Activated CD8-positive, alpha-beta T cell treated with anti-CD3 and anti-CD28 coated beads for 36 hours (primary cell): ENCODE data around the gene LGALS12. TPM values are rescaled to one million over a fixed set of nuclear protein-coding genes. Genes with fewer than 3 reads are reported as not detected.
"Not testable (repeated sequence)": the region's sequence is repeated elsewhere in the genome, so short reads cannot be mapped to it uniquely, and the experiment has no call there.

ENCODE experiments used
- ATAC-seq: fragments of 200-7000 bp; cut with Tn5 transposase; one replicate; pipeline ENCODE4 v1.10.0; 2021; ENCODE audit warnings: mild to moderate bottlenecking, moderate library complexity
- CTCF ChIA-PET: fragments of 350-600 bp; sonication (Branson Sonifier 250); formaldehyde crosslinking; loops from one replicate; lab custom pipeline; 2021; ENCODE audit warnings: antibody characterized with exemption; lab: Charles Lee
- POLR2A ChIA-PET: fragments of 350-600 bp; sonication (Branson Sonifier 250); formaldehyde crosslinking; loops from one replicate; lab custom pipeline; 2021; ENCODE audit warnings: antibody characterized with exemption; lab: Charles Lee
- DNase-seq: peaks from one replicate; pipeline ENCODE4 v3.0.0-alpha.2; 2020
- H3K27ac Mint-ChIP-seq: one replicate; pipeline ENCODE4 v1.8.0; 2021; ENCODE audit warnings: mild to moderate bottlenecking, mixed read lengths
- H3K27me3 Mint-ChIP-seq: one replicate; pipeline ENCODE4 v1.8.0; 2021; ENCODE audit warnings: mixed read lengths
- H3K36me3 Mint-ChIP-seq: one replicate; pipeline ENCODE4 v1.8.0; 2021; ENCODE audit warnings: low read depth, mixed read lengths
- H3K4me1 Mint-ChIP-seq: one replicate; pipeline ENCODE4 v1.8.0; 2021; ENCODE audit warnings: low read depth, mixed read lengths
- H3K4me3 Mint-ChIP-seq: one replicate; pipeline ENCODE4 v1.8.0; 2021; ENCODE audit warnings: mild to moderate bottlenecking, moderate library complexity, mixed read lengths
- H3K9me3 Mint-ChIP-seq: one replicate; pipeline ENCODE4 v1.8.0; 2021; ENCODE audit warnings: mixed read lengths
- CTCF ChIP-seq: fragments of 200-600 bp; IDR thresholded peaks from one replicate; pipeline ENCODE4 v1.8.0; 2022; ENCODE audit warnings: antibody characterized with exemption, mild to moderate bottlenecking
- intact Hi-C: fragments of 100-400 bp; cut with micrococcal nuclease; formaldehyde crosslinking; loops from one replicate; pipeline ENCODE4 v1.10.0; 2022
- total RNA-seq, 2 experiments: library from RNA; stranded (reverse); gene quantifications; one replicate each; pipeline ENCODE4 v1.2.3, GENCODE V29; 2021

Gene LGALS12
- total RNA-seq, 2 experiments from 2014 or later = not detected

- peaks cover 11% of the 10 kb centered on the region for H3K4me1 Mint-ChIP-seq
- H3K9me3 Mint-ChIP-seq = peaks cover 1% of the 10 kb centered on the region
- no peak for TF ChIP-seq CTCF
- DNase-seq = no peak
- intact Hi-C loops = no loop called here
- no peaks in the 10 kb centered on the region for H3K36me3 Mint-ChIP-seq
- CTCF ChIA-PET = interaction anchor here (3.1 kb wide), 1 partner anchor 42 kb away, joined by 11 read pairs; no protein-coding TSS in a partner anchor
- no peaks in the 10 kb centered on the region for H3K27me3 Mint-ChIP-seq
- POLR2A ChIA-PET = interaction anchor here (1.0 kb wide), 1 partner anchor 42 kb away, joined by 4 read pairs; no protein-coding TSS in a partner anchor
- no peak for ATAC-seq
- no peak overlapping the region for H3K27ac Mint-ChIP-seq
- H3K4me3 Mint-ChIP-seq = no peak overlapping the region
These were observed 16.0 kb downstream of the LGALS12 start for GRCh38 chr11:63521896-63522295.

GRCh38 chr11:63523151-63523550, 17.3 kb downstream of the LGALS12 start:
- no peak for TF ChIP-seq CTCF
- CTCF ChIA-PET = interaction anchor here (3.1 kb wide), 1 partner anchor 43 kb away, joined by 11 read pairs; no protein-coding TSS in a partner anchor
- Mint-ChIP-seq H3K4me3 (no peak overlapping the region), H3K27me3 (no peaks in the 10 kb centered on the region), H3K9me3 (peaks cover 1% of the 10 kb centered on the region), H3K27ac (no peak overlapping the region), H3K4me1 (peaks cover 9% of the 10 kb centered on the region), H3K36me3 (no peaks in the 10 kb centered on the region)
- DNase-seq (no peak), ATAC-seq (no peak)
- POLR2A ChIA-PET = interaction anchor here (1.1 kb wide), 1 partner anchor 28 kb away, joined by 3 read pairs; no protein-coding TSS in a partner anchor
- intact Hi-C loops = no loop called here

- ChIA-PET POLR2A (interaction anchor here (0.6 kb wide), 1 partner anchor 10 kb away, joined by 3 read pairs; no protein-coding TSS in a partner anchor), CTCF (no interaction called here)
- H3K27ac Mint-ChIP-seq = no peak overlapping the region
- H3K9me3 Mint-ChIP-seq = peaks cover 1% of the 10 kb centered on the region
- ATAC-seq = no peak
- no peak overlapping the region for H3K4me3 Mint-ChIP-seq
- H3K27me3 Mint-ChIP-seq = no peaks in the 10 kb centered on the region
- H3K4me1 Mint-ChIP-seq = peaks cover 32% of the 10 kb centered on the region
- TF ChIP-seq CTCF = no peak
- H3K36me3 Mint-ChIP-seq = no peaks in the 10 kb centered on the region
- DNase-seq = no peak
- intact Hi-C loops = no loop called here
These were observed 21.8 kb downstream of the LGALS12 start for GRCh38 chr11:63527667-63528066.

GRCh38 chr11:63528156-63528555, 22.3 kb downstream of the LGALS12 start:
- ATAC-seq, H3K27ac Mint-ChIP-seq, POLR2A ChIA-PET, CTCF ChIA-PET, H3K9me3 Mint-ChIP-seq, H3K4me3 Mint-ChIP-seq, intact Hi-C loops, H3K36me3 Mint-ChIP-seq, DNase-seq, H3K27me3 Mint-ChIP-seq: not testable (repeated sequence)
- peaks cover 37% of the 10 kb centered on the region for H3K4me1 Mint-ChIP-seq

GRCh38 chr11:63528729-63529278, 22.9 kb downstream of the LGALS12 start:
- DNase-seq, ATAC-seq, intact Hi-C loops, H3K27me3 Mint-ChIP-seq, POLR2A ChIA-PET, H3K9me3 Mint-ChIP-seq, H3K27ac Mint-ChIP-seq, H3K36me3 Mint-ChIP-seq, H3K4me3 Mint-ChIP-seq: not testable (repeated sequence)
- CTCF ChIA-PET = interaction anchor here (1.3 to 2.0 kb wide), 2 partner anchors 30 to 49 kb away, joined by 3 to 9 read pairs; no protein-coding TSS in a partner anchor
- peaks cover 43% of the 10 kb centered on the region for H3K4me1 Mint-ChIP-seq

- CTCF ChIA-PET = interaction anchor here (1.0 to 2.0 kb wide), 3 partner anchors 9 to 50 kb away, joined by 3 to 9 read pairs (median 5); no protein-coding TSS in a partner anchor
- H3K27me3 Mint-ChIP-seq, intact Hi-C loops, POLR2A ChIA-PET, H3K4me3 Mint-ChIP-seq, DNase-seq, H3K9me3 Mint-ChIP-seq, H3K36me3 Mint-ChIP-seq, ATAC-seq: not testable (repeated sequence)
- Mint-ChIP-seq H3K27ac (peak overlapping the region; percentile 57), H3K4me1 (peaks cover 49% of the 10 kb centered on the region)
These were observed 23.5 kb downstream of the LGALS12 start for GRCh38 chr11:63529373-63529772.
